Endothelial cell of umbilical vein (primary cell): Measurements from ENCODE around the gene NOLC1.

Experiments used
- POLR2A ChIP-seq: IDR thresholded peaks from 2 replicates; pipeline ENCODE4 v1.6.1; 2012; ENCODE audit warnings: low read depth, mild to moderate bottlenecking, control low read depth, low read length
- TF ChIP-seq, protein P1 (sequence below), 2 donors: IDR thresholded peaks; 1 replicate in 1 of 2; 2 replicates in 1 of 2; pipeline ENCODE4 v1.5.1; 2011; ENCODE audit warnings: low read length in 2 of 2, mild to moderate bottlenecking in 2 of 2, moderate library complexity in 2 of 2, control low read depth in 1 of 2, inconsistent platforms in 1 of 2, low read depth in 1 of 2; ENCODE audit not compliant: insufficient read depth in 1 of 2; ENCODE audit errors: extremely low read depth in 1 of 2

DNA sequence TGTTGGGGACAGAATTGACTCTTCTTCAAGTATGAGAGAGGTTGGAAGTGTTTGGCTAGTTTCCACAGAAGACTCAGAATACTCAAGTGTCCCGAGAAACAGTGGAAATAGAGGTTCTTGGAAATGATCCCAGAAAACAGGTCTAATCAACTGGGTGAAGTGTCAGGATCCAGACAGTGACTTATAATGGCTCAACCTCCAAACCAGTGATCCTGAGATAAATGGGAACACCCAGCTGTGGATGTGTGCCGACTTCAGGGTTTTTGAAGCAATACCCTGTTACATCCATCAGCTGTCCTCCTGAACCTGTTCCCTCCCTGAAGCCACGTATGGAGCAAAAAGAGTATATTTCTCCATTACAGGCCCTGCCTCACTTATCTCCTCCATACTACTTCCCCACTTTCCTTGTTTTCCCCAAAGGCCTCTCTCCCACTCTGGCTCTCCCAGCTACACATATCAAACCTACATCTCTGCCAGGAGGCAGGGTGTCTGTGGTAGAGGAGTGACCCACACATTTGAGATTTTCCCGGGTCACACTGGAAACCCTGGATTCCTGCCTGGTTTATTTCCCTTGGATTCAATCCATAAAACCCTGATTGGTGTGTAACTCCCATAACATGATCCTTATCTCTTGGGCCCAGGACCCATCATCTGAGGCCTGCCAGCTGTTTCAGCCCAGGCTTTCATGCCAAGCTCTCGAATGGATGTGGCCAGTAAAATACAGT is 56.3 kb downstream of the NOLC1 start:
- no peak for TF ChIP-seq POLR2A
- TF ChIP-seq, protein P1, sequence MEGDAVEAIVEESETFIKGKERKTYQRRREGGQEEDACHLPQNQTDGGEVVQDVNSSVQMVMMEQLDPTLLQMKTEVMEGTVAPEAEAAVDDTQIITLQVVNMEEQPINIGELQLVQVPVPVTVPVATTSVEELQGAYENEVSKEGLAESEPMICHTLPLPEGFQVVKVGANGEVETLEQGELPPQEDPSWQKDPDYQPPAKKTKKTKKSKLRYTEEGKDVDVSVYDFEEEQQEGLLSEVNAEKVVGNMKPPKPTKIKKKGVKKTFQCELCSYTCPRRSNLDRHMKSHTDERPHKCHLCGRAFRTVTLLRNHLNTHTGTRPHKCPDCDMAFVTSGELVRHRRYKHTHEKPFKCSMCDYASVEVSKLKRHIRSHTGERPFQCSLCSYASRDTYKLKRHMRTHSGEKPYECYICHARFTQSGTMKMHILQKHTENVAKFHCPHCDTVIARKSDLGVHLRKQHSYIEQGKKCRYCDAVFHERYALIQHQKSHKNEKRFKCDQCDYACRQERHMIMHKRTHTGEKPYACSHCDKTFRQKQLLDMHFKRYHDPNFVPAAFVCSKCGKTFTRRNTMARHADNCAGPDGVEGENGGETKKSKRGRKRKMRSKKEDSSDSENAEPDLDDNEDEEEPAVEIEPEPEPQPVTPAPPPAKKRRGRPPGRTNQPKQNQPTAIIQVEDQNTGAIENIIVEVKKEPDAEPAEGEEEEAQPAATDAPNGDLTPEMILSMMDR (IDR thresholded peaks at IDR 0.05; ENCODE audit: extremely low read depth in 1 of 2, insufficient read depth in 1 of 2, low read depth in 1 of 2, low read length in 2 of 2): no peak
